HG03558 (cell line): ENCODE data around the gene DMD.
"Not testable (repeated sequence)": the region's sequence is repeated elsewhere in the genome, so short reads cannot be mapped to it uniquely, and the experiment has no call there.

Source experiments
- ATAC-seq: cut with Tn5 transposase; IDR thresholded peaks from one replicate; pipeline ENCODE4 v1.9.1; 2021; ENCODE audit warnings: moderate number of reproducible peaks; ENCODE audit not compliant: unreplicated experiment; ENCODE audit errors: extremely low read depth

Gene DMD

DNA sequence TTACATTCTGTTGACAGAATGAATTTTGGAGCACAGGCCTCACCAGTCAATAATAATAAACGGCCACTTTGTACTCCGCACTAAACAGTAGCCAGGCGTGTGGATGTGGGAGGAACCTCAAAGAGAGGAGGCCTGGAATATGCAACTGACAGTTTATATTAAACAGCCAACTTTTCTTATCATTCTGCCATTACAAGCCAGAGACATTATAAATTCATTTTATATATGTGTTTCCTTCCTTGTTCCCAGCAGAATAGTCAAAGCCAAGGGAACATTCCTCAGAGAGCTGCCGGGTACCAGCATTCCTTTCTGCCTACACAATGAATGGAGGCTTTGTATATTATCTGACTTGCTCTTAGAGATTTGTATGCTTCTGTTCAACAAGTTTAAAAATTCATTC is 1703.0 kb downstream of the DMD start:
- ATAC-seq = no peak

GRCh38 chrX:31506928-31507327 is 1704.4 kb downstream of the DMD start:
- no peak for ATAC-seq

- ATAC-seq = no peak
These were observed 1705.0 kb downstream of the DMD start for GRCh38 chrX:31506360-31506759.

DNA sequence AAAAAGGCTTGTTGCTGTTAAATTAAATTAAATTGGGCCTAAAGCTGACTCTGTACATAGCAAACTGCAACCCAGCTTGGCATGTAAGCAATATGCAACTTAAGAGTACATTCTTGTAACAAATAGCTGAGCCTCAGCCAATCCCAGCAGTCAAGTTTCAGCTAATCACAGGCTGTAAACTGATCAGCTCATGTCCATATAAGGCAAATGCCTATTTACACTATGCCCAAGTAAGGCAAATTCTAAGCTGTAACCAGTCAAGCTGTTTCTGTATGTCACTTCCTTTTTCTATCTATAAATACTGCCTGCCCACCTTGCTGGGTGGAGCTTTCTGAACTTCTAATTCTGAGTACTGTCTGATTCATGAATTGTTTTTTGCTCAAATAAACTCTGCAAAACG is 1710.4 kb downstream of the DMD start:
- ATAC-seq = no peak

GRCh38 chrX:31499109-31499508 is 1712.2 kb downstream of the DMD start:
- no peak for ATAC-seq

DNA sequence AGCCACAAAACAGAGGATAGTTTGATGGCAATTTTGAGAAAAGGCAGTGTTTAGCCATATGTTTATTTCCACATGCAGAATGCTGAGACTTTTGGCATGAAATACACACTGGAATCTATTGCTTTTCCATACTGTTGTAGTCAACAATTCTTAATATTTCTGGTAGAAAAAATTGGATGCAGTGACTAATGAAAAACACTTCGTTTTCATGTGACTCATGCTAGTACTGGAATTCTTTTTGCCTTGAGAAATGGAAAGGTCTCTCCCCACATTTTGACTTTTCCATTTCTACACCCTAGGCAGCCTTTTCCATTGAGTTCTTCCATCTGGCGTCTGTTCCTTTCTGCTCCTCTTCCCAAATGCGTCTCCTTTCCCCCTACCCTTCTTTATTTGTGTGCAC is 1714.3 kb downstream of the DMD start:
- no peak for ATAC-seq

DNA sequence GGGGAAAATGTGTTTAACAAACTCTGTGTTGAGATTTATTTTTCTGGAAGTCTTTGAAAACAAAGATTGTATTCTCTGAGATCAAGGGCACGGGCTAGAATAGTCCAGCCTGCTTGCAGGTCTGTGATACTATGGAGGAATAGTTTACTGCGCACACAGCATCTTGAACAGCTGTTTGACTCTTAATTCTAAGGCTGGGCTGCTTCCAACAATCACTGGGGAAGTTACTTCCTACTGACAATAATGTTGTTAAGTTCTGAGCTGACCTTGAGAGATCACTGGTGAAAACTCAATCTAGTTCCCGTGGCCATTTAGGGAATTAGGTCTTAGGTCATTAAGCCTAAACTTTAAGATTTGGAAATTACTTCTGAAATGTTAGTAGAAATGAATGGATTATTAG is 1723.4 kb downstream of the DMD start:
- no peak for ATAC-seq

DNA sequence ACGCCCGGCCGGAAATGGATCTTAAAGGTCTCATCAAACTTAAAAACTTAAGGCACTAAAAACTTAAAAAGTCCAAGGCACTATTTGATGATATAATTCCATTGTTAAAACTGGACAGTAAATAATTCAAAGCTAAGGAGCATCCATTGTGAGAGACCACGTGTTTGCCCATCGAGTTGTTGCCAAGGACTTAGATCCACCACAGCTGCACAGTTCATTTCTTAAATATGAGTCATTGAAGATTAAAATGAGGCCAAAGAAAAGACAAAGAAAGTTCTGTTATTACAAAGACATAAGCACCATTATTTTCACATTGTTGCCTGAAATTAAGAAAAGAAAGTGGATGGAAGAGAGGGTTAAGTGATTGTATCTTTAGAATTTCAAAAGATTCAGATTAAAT is 1728.0 kb downstream of the DMD start:
- no peak for ATAC-seq

- ATAC-seq = no peak
These were observed 1730.7 kb downstream of the DMD start for GRCh38 chrX:31480696-31481095.

- no peak for ATAC-seq
These were observed 1740.1 kb downstream of the DMD start for GRCh38 chrX:31471229-31471628.

DNA sequence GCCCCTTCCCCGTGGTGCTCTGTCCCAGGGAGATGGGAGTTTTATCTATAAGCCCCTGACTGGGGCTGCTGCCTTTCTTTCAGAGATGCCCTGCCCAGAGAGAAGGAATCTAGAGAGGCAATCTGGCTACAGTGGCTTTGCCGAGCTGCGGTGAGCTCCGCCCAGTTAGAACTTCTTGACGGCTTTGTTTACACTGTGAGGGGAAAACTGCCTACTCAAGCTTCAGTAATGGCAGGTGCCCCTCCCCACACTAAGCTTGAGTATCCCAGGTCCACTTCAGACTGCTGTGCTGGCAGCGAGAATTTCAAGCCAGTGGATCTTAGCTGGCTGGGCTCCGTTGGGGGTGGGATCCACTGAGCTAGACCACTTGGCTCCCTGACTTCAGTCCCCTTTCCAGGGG is 1740.6 kb downstream of the DMD start:
- not testable (repeated sequence) for ATAC-seq

- no peak for ATAC-seq
These were observed 1746.9 kb downstream of the DMD start for GRCh38 chrX:31464306-31464915.

GRCh38 chrX:31461266-31461665 is 1750.1 kb downstream of the DMD start:
- no peak for ATAC-seq

GRCh38 chrX:31459361-31459760 is 1752.0 kb downstream of the DMD start:
- no peak for ATAC-seq

DNA sequence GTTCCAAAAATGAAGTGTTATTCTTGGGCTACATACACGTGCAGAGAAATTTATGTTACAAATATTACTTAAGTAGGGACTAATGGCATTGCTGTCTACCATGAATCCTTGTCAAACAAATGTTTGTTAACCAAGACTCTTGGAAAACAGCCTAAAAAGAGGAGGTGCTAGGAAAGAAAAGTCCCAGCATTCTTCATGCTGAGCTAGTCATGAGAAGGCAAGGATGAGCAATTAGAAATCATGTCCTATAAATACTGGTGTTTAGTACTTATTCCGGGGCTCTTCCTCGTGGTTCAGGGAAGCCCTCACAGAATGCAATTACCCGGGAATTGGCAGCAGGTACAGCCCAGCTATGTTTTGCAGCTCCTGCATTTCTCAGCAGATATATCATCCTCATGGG is 1761.4 kb downstream of the DMD start:
- no peak for ATAC-seq

DNA sequence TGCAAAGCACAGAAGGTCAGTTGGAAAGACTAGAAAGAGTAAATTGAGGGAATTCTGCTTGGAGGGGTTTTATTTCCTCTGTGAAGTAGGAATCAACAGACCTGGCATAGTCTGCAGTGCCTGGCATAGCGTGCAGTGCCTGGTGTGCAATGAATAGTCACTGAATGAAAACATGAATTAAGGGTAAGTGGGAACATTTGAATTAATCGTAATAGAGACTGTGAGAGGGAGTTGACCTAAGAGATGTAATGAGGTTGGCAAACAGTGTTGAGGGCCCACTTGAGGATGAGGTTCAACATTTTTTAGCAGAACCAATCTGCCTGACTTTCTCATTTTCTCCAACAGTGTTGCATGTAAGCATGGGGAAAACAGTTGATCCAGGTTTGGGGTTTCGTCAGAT is 1762.3 kb downstream of the DMD start:
- ATAC-seq = no peak

DNA sequence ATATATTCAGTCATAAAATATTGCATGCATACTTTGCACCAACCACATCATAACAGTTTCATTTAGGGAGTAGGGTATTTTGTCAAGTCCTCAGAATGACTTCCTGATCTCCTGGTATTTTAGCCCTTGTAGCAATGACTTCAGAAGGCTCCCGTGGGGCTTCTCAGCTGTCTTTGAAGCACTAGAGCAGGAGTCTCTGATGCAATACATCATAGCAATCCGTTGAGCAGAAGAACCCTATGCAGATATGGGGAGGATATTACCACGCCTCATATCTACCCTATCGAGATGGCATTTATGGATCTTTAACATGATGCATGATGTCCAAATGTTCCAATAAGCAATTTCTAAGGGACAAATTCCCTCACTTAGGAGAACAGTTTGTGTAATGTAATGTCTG is 1765.8 kb downstream of the DMD start:
- no peak for ATAC-seq

DNA sequence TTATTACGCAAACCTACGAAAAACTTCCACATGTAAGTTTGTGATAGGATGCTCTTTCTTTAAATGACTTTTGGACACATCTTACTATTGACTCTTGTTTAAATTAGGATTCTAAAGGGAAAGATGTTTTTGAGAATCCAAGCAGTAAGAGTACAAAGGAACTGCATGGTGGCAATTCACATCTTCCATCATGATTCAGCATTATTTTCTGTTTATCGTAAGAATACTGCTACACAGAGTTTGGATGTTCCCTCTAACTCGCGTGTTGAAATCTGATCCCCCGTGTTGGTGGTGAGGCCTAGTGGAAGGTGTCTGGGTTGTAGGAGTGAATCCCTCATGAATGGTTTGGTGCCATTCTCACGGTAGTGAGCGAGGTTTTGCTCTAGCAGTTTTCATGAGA is 1767.7 kb downstream of the DMD start:
- no peak for ATAC-seq

GRCh38 chrX:31440546-31440945 is 1770.8 kb downstream of the DMD start:
- no peak for ATAC-seq

DNA sequence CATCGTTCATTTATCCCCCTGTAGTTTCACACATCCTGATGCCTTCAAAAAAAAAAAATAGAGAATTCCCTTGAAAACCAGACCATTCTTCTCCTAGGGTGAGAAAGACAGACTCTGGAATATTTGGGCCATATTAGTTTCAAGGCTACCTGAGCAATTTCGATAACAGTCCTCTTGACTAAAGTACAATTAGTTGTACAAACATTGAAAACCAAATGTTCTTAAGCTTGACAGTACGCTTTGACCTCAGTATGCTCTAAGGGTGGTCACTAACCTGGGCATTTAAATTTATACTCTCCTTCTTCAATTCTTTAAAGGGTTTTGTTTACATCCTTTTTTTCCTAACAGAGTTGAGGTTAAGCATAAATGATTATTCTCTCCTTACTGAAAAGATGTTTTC is 1774.9 kb downstream of the DMD start:
- ATAC-seq = no peak

- no peak for ATAC-seq
These were observed 1775.8 kb downstream of the DMD start for GRCh38 chrX:31435592-31435991.

DNA sequence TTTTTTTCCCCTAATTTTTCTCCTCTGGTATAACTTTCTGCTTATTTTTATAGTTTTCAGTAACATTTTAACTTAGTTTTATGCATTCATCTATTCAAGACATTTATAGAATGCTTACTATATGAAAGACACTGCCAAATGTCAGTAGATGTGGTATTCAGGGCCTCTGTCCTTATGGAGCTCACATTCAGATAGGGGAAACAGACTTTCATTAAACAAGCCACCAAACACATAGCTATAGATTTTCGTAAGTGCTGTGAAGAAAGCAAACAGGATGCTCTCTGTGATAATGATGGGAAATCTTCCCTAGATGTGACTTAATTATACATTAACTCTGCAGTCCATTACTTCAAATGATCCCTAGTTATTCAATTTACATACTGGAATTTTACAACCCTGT is 1777.5 kb downstream of the DMD start:
- ATAC-seq = no peak

- no peak for ATAC-seq
These were observed 1781.4 kb downstream of the DMD start for GRCh38 chrX:31429915-31430314.
